D721Med (cell line): ENCODE data around the gene TMEM270.

Source experiments
- DNase-seq: peaks from one replicate; pipeline ENCODE4 v3.0.0; 2011; ENCODE audit warnings: low spot score; ENCODE audit not compliant: insufficient read length
- FAIRE-seq: peaks from 2 replicates; lab custom pipeline; 2011; peaks lifted over from hg19 to GRCh38; lab: Jason Lieb, UNC
- TF ChIP-seq, protein P1 (sequence below): IDR thresholded peaks from 2 replicates; pipeline ENCODE4 v1.5.1; 2012; ENCODE audit warnings: mild to moderate bottlenecking, control low read depth; ENCODE audit not compliant: insufficient read depth; ENCODE audit errors: missing control alignments

TMEM270 gene

DNA sequence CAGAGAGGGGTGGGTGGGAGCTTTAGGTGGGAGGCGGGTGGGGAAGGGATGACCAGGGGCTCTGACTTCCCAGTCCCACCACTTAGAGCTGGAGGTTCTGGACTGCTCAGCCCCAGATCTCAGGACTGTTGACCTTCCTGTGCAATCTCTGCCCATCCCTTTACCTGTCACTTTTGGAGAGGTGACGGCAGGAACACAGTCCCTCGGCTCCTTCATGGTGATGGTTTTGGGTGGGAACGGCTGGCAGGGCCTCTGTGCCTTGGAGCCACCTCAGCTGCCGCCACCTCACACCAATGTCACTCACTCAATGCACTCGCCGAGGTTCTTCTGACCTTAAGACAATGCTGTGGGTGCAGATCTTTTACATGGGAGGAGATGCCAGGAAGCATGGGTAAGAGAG lies 49.0 kb downstream of the TMEM270 start:
- FAIRE-seq (no peak), DNase-seq (no peak)
- TF ChIP-seq, protein P1, sequence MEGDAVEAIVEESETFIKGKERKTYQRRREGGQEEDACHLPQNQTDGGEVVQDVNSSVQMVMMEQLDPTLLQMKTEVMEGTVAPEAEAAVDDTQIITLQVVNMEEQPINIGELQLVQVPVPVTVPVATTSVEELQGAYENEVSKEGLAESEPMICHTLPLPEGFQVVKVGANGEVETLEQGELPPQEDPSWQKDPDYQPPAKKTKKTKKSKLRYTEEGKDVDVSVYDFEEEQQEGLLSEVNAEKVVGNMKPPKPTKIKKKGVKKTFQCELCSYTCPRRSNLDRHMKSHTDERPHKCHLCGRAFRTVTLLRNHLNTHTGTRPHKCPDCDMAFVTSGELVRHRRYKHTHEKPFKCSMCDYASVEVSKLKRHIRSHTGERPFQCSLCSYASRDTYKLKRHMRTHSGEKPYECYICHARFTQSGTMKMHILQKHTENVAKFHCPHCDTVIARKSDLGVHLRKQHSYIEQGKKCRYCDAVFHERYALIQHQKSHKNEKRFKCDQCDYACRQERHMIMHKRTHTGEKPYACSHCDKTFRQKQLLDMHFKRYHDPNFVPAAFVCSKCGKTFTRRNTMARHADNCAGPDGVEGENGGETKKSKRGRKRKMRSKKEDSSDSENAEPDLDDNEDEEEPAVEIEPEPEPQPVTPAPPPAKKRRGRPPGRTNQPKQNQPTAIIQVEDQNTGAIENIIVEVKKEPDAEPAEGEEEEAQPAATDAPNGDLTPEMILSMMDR: no peak

DNA sequence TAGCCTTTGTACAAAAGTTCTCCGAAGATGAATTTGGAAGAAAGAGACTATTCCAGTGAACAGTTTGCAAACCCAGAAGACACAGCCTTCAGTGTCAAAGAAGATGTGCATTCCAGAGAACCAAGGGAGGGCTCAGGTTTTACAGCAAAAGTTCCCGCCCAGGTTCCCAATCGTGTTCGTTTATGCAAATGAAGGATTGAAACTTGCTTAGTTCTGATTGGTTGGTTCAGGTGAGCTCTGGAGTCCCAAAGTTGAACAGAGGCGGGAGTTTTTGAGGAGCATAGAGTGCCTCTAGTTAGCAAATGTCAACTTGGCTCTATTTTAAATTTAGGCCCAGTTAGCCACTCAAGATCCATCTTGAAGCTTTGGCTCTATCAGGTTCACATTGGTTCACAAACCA lies 51.3 kb downstream of the TMEM270 start:
- TF ChIP-seq, protein P1: no peak
- DNase-seq (no peak), FAIRE-seq (no peak)
